ENCODE data around the gene ZSCAN10. TPM values are rescaled to one million over a fixed set of nuclear protein-coding genes. Genes with fewer than 3 reads are reported as not detected.

The ZSCAN10 gene
- total and polyA plus RNA-seq, 2 of the 13 experiments (the other 11 are each of a cell fraction or from before 2014, with no cell fraction given), result not detected

- TF ChIP-seq GFI1 (CRISPR knock-in tag; IDR thresholded peaks at IDR 0.05; ENCODE audit: borderline replicate concordance) (0 out of 2 replicates have a peak, but pooled peaks have one; percentile 40), ZNF33A (CRISPR knock-in tag; IDR thresholded peaks at IDR 0.05; ENCODE audit: borderline replicate concordance) (no peak), ZNF761 (CRISPR knock-in tag; conservative IDR thresholded peaks at IDR 0.05) (no peak), ZNF232 (CRISPR knock-in tag; IDR thresholded peaks at IDR 0.05; ENCODE audit: borderline replicate concordance) (no peak), NFRKB (IDR thresholded peaks at IDR 0.05) (no peak), SNRNP70 (IDR thresholded peaks at IDR 0.05; ENCODE audit: low read depth, low read length) (no peak), TAF15 (IDR thresholded peaks at IDR 0.05; ENCODE audit: low read depth, low read length, poor library complexity, severe bottlenecking) (no peak), ZFY (CRISPR knock-in tag; IDR thresholded peaks at IDR 0.05) (peak; percentile 96), POGZ (CRISPR knock-in tag; IDR thresholded peaks at IDR 0.05) (peak; percentile 49), LRRFIP1 (CRISPR knock-in tag; conservative IDR thresholded peaks at IDR 0.05) (no peak), ZXDC (CRISPR knock-in tag; IDR thresholded peaks at IDR 0.05) (no peak), ZNF331 (CRISPR knock-in tag; IDR thresholded peaks at IDR 0.05) (no peak; the same call in 1 of the 2 replicates), ZNF18 (CRISPR knock-in tag; IDR thresholded peaks at IDR 0.05; ENCODE audit: insufficient replicate concordance) (no peak), ZNF614 (CRISPR knock-in tag; IDR thresholded peaks at IDR 0.05; ENCODE audit: borderline replicate concordance) (peak; percentile 27; the same call in 1 of the 2 replicates), ZNF335 (CRISPR knock-in tag; IDR thresholded peaks at IDR 0.05) (no peak), MTF2 (CRISPR knock-in tag; IDR thresholded peaks at IDR 0.05; ENCODE audit: borderline replicate concordance) (no peak), ZBTB14 (CRISPR knock-in tag; IDR thresholded peaks at IDR 0.05) (no peak), ZBTB39 (CRISPR knock-in tag; IDR thresholded peaks at IDR 0.05) (no peak)
These were observed 35.4 kb upstream of the ZSCAN10 start, which contains the start of gene ZNF213 (continued) for GRCh38 chr16:3134338-3135125.
